ENCODE data around the gene FOXM1.

Gene FOXM1

DNA sequence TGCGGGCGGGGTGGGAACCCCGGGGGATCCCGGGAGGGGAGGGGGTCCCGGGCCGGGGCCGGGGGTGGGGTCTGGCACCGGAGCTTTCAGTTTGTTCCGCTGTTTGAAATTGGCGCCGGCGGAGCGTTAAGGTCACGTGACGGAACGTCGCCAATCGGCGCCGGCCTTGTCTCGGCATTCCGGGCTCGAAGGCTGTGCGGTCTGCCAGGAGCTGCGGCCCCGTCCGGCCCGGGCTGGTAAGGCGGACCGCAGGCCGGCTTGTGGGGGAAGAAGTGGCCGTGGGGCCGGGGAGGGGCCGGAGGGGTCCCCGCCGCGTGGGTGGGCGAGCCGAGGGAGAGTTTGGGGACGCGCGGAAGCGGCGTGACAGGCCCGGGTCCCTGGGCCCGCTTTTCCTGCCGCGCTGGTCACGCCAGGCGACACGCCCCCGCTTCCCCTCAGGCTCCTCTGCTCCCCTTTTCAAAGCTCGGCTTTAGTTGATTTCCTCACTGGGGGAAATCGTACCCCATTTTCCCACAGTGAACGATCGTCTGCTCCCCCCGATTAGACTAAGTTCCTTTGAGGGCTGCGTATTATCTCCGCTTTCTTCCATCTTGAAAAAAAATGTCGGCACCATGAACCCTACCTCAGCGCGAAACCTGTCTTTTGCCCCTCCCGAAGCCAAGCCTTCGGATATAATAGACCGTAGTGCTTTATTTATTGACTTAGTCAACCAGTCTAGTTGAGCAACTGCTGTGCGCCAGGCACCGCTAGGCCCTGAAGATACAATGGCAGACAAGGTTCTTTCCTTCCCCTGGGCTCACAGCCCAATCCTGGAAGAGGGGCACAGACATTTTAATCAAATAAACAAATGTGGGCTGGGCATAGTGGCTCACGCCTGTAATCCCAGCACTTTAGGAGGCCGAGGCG lies at the start of gene FOXM1, which contains the start of gene RHNO1:
FOXM1 (minus strand) TSS at position 128 of the 906 bp plus-strand sequence. CDS start 2,696 bp downstream, outside the sequence.
RHNO1 (plus strand) TSS at position 177 of the 906 bp plus-strand sequence. CDS start 8,144 bp downstream, outside the sequence.
- peak; percentile 75 to 80 for DNase-seq (ENCODE audit: low read depth in 2 of 2)

DNA sequence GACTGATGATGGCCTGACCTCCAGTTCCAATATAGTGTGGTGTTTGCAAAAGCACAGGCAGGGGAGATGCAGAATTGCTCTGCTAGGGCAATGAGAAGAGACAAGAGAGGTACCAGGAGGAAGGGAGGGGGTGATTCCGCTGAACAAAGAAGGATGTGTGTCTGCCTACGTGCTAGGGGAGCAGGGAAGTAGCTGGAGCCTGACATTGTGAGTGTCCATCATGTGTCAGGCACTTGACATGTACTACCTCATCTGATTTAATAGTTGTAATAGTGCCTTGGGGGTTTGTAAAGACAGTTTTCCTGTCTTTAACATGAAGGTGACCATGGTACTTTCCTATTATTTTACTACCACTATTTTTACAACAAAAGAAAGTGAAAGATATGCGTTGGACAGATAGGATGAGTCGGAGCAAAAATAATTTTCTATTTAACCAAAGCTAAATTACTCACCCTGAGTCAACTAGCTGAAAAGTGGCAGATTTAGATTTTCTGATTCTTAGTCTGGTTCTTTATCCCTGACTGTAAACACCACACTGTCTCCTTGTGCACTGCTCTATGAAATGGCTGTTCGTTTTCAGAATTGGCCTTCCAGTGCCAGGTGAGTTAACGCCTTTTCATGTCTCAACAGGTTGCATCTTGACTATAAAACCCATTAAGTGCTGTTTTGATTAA lies 48.5 kb upstream of the FOXM1 start:
- no peak for DNase-seq (ENCODE audit: low read depth in 2 of 2)

GRCh38 chr12:2924019-2924418 lies 47.0 kb upstream of the FOXM1 start:
- no peak for DNase-seq (ENCODE audit: low read depth in 2 of 2)

DNA sequence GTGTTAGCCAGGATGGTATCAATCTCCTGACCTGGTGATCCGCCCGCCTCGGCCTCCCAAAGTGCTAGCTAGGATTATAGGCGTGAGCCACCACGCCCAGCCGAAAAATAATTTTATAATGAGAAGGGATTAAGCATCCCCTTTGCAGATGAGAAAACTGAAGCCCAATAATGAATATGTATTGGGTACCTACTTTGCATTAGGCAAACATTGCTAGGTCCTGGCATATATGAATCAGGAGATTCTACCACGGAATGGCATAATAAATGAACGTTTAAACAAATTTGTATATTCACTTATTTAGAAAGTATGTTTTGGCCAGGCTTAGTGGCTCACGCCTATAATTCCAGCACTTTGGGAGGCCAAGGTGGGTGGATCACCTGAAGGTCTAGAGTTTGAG lies 46.1 kb upstream of the FOXM1 start:
- DNase-seq (ENCODE audit: low read depth in 2 of 2): no peak

DNA sequence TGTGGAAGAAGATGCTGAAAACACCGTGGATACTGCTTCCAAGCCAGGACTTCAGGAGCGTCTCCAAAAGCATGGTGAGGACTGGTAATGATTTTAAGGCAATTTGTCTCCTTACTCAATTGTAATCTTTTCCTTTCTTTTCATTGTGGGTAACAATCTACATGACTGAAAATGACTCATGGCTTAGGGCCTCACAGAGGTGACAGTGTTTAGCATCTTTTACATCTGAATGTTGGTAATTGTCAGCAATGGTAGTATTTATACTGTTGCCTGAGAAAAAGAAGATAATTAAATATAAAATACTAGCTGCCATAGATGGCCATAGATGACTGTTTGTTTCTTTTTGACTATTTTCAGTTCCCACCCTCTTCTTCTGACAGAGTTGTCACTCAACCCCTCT lies 45.4 kb upstream of the FOXM1 start:
- no peak for DNase-seq (ENCODE audit: low read depth in 2 of 2)

DNA sequence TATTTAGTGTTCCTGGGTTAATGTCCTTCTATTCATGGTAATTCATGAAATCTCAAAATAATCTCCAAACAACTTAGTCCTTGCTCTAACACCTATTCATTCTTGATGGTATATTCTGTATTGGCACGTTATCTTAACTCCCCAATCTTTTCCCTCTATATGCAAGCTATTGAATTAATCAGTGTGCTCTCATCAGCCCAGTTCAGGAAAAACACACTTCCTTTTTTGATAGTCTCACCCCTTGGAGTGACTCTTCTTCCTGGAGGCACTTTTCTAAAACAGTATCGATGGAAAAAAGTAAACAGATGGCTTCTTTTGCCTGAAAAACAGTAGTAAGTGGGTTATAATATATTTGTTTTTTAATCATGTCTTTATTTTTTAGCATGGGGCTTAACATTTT lies 42.3 kb upstream of the FOXM1 start:
- DNase-seq (ENCODE audit: low read depth in 2 of 2): no peak

- no peak for DNase-seq (ENCODE audit: low read depth in 2 of 2)
These were observed 35.2 kb upstream of the FOXM1 start for GRCh38 chr12:2912216-2912575.

- DNase-seq (ENCODE audit: low read depth in 2 of 2): no peak
These were observed 27.3 kb upstream of the FOXM1 start for GRCh38 chr12:2904260-2904659.

DNA sequence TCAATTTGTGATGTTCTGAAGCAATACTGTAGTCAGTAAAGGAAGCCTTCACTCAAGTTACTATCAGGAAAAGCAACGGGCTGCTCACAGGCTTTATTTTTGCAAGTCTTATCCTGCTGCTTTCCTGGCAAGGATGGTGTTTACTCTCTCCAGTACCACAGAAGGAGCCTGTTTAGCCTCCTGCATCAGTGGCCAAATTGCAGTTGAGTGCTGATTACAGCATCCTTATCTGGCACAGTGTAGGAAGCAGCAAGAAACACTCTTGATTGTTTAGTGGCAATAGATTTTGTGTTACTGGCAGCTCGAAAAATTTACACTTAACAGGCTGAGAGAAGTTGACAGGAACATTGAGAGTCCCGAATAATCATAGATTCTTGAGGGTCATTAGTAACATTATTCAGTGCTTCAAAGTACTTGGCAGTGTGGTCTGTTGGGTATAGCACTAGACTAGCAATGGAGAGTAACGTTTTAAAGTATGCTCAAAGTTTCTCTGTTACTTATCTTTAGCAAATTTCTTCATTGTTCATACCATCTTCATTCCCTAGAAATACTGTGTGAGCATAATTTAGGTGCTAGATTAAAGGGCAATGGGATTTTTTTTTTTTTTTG lies 25.4 kb upstream of the FOXM1 start:
- no peak for DNase-seq (ENCODE audit: low read depth in 2 of 2)

- DNase-seq (ENCODE audit: low read depth in 2 of 2): no peak
These were observed 23.7 kb upstream of the FOXM1 start for GRCh38 chr12:2900642-2901041.

- no peak for DNase-seq (ENCODE audit: low read depth in 2 of 2)
These were observed 20.4 kb upstream of the FOXM1 start for GRCh38 chr12:2897418-2897817.

DNA sequence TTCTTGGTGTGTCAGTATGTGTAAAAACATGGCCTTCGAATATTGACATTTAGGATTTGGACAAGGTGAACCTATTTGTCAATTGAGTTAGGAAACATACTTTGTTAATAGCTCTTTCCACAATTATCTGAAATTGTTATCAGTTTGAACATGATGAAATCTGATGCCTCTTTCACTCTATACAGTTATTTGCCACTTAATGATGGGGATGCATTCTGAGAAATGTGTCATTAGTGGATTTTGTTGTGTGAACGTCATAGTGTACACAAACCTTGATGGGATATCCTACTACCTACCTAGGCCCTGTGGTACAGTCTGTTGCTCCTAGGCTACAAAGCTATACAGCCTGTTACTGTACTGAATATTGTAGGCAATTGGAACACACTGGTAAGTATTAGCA lies 18.5 kb upstream of the FOXM1 start:
- DNase-seq (ENCODE audit: low read depth in 2 of 2): no peak

- DNase-seq (ENCODE audit: low read depth in 2 of 2): no peak
These were observed 18.1 kb upstream of the FOXM1 start for GRCh38 chr12:2895051-2895451.

- no peak for DNase-seq (ENCODE audit: low read depth in 2 of 2)
These were observed 16.0 kb upstream of the FOXM1 start for GRCh38 chr12:2893007-2893406.

- no peak for DNase-seq (ENCODE audit: low read depth in 2 of 2)
These were observed 15.3 kb upstream of the FOXM1 start for GRCh38 chr12:2892246-2892645.

DNA sequence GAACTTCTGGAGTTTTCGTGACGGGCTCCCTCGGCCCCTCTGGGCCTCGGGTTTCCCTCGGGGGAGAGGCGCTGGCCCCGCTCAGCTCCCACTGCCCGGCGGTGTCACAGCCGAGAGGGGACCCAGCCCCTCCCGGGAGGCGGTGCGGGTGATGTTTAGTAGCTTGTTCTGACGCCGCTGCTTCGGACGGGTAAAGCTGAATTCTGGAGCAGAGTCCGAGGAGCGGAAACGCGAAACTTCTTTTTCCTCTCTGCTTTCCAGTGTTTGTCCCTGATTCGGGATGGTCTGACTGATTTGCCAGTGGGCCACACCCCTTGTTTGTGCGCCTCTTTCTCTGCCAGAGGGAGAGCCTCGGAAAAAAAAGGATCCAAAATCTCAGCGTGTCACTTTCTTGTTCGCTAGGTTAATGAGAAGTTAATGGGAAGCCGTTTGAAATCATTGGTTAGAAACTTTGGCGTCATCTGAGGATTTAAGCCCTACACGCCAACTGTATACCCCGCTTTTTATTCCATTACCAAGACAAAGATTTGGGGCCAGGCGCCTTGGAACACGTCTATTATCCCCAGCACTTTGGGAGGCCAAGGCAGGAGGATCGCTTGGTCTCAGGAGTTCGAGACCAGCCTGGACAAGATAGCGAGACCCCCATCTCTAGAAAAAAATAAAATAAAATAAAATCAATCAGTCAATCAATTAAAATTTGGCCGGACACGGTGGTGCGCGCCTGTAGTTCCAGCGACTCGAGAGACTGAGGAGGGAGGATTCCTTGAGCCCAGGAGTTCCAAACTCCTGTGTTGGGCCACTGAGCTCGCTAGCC lies 14.5 kb upstream of the FOXM1 start:
- no peak for DNase-seq (ENCODE audit: low read depth in 2 of 2)

DNA sequence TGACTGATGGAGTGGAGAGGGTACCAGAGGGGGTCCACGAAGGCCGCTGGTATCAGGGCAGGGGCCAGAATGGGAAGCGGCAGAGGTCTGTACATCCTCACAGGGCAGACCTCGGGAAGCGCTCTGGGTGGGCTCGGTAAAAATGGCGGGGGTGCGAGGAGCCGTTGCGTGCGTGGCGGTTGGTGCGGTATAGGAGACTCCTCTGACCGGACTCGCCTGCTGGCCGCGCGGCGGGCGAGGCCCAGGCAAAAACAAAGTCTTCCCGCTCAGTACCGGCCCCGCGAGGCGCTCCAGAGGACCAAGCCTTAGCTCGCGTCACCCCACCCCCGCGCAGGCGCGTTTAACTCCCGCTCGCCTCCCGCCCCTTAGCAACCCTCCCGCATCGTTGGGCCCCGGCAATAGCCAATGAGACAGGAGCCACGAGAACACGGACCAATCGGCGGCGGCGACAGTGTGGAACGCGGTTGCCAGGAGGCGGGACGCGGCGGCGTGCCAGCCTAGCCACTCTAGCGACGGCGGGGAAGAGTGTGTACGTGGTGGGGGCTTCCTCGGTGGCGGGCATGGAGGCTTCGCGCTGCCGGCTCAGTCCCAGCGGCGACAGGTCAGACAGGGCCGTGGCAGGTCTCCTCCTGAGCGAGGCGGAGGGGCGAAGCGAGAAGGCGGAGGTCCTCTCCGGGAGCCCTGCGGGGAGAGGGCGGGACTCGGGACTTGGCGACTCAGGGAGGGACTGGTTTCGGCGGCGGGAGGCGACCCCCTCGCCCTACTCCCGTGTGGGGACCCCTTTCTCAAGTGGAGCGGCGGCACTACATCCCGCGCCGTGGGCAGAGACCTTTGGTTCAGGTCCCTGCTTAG lies 13.6 kb upstream of the FOXM1 start, which contains the start of gene TULP3:
TULP3 (plus strand) TSS at position 504 of the 852 bp plus-strand sequence; CDS start at position 561, 57 bp downstream.
- DNase-seq (ENCODE audit: low read depth in 2 of 2): peak; percentile 96 to 97

- DNase-seq (ENCODE audit: low read depth in 2 of 2): no peak
These were observed 13.0 kb upstream of the FOXM1 start for GRCh38 chr12:2890001-2890387.

DNA sequence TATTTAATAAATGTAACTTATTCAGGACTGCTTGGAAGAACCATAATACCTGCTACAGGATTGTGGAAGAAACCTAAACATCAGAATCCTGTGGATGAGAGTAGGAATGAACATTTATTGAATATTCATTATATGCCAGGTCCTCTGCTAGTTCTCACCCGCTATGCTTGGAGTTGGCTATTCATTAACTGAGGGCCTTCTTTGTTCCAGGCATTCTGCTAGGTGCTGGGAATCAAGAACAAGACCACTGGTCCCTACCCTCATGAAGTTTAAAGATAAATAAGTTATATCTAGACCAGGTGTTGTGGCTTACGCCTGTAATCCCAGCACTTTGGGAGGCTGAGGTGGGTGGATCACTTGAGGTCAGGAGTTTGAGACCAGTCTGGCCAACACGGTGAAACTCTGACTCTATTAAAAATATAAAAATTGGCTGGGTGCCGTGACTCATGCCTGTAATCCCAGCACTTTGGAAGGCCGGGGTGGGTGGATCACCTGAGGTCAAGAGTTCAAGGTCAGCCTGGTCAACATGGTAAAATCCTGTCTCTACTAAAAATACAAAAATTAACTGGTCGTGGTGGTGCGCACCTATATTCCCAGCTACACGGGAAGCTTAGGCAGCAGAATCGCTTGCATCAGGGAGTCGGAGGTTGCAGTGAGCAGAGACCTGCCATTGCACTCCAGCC lies 9.9 kb upstream of the FOXM1 start:
- no peak for DNase-seq (ENCODE audit: low read depth in 2 of 2)

- no peak for DNase-seq (ENCODE audit: low read depth in 2 of 2)
These were observed 7.8 kb upstream of the FOXM1 start for GRCh38 chr12:2884810-2885209.
